ENCODE data around the gene PRELID1. TPM values are rescaled to one million over a fixed set of nuclear protein-coding genes. Genes with fewer than 3 reads are reported as not detected.

PRELID1 gene
- polyA plus RNA-seq, 3 donors, result 264 to 510 (median 490) TPM

DNA sequence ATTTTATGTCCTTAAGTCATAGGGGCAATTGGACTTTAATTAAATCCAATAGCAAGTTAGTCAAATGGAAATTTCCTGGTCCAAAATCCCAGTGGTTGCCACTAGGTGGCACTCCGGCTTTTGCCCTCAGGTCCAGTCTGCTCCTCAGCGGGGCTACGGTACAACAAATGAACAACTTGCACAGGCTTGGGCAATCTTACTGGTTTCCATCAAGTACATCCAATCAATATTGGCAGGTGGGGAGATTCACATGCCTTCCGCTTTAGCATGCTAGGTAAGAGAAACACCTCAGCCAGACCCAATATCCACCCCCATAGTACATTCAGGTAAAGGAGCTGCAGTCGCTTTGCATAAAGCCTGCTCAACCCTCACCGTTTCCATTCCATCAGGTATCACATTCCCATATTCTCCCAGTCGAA, 14.4 kb downstream of the PRELID1 start:
- peaks cover 19 to 31% of the 10 kb centered on the region in 2 donors for H3K4me1 ChIP-seq (ENCODE audit: control insufficient read depth in 1 of 2, insufficient read depth in 2 of 2, low read length in 2 of 2)
- H3K27ac Mint-ChIP-seq, result peak overlapping the region in 2 of 7 donors; percentile 57 to 69
- H3K27me3 Mint-ChIP-seq (ENCODE audit: low read depth in 3 of 3), result peaks cover 0 to 4% (median 2%) of the 10 kb centered on the region in 3 donors
- peaks cover 16 to 38% of the 10 kb centered on the region in 2 donors for H3K36me3 Mint-ChIP-seq
- intact Hi-C loops (cut with micrococcal nuclease), result loop anchor here (10.0 kb wide), 2 partner anchors 187 to 277 kb away; partner anchors contain the start of genes DOK3 (in 1 of the 2) and TMED9 (in 1 of the 2)
- no peaks in the 10 kb centered on the region for H3K27me3 ChIP-seq (ENCODE audit: control insufficient read depth in 2 of 2, insufficient read depth in 2 of 2, low read length in 2 of 2)
- peaks cover 36% of the 10 kb centered on the region for H3K4me1 Mint-ChIP-seq
- peaks cover 25% of the 10 kb centered on the region for H3K79me2 ChIP-seq (ENCODE audit: insufficient read depth, low read length)
- peaks cover 4 to 8% of the 10 kb centered on the region in 2 donors for H3K9me3 ChIP-seq (replicated peaks in 1 of 2; ENCODE audit: control insufficient read depth in 1 of 2, insufficient read depth in 1 of 2, low read length in 2 of 2)
- H2AFZ ChIP-seq (ENCODE audit: insufficient read depth, low read depth, low read length, poor library complexity, severe bottlenecking), result no peak overlapping the region
- no peak overlapping the region for H3K27ac ChIP-seq (ENCODE audit: low read depth in 1 of 2, low read length in 2 of 2)
- no peak overlapping the region for H3K4me3 ChIP-seq (replicated peaks in 1 of 3; ENCODE audit: low read depth in 2 of 3, low read length in 3 of 3)
- DNase-seq, result peak; percentile 65 to 79 (median 71)
- H3K4me3 Mint-ChIP-seq, result no peak overlapping the region
- WGBS (ENCODE audit: insufficient coverage), result 52% methylated on average over 6 of the region's 7 CpGs
- no peaks in the 10 kb centered on the region for H3K36me3 ChIP-seq (replicated peaks in 1 of 2; ENCODE audit: control insufficient read depth in 1 of 2, insufficient read depth in 2 of 2, low read length in 2 of 2)
- peaks cover 27% of the 10 kb centered on the region for H4K20me1 ChIP-seq (ENCODE audit: insufficient read depth, low read length)
- H3K9ac ChIP-seq (ENCODE audit: insufficient read depth, low read length, poor library complexity, severe bottlenecking), result no peak overlapping the region
- TF ChIP-seq, protein P1, sequence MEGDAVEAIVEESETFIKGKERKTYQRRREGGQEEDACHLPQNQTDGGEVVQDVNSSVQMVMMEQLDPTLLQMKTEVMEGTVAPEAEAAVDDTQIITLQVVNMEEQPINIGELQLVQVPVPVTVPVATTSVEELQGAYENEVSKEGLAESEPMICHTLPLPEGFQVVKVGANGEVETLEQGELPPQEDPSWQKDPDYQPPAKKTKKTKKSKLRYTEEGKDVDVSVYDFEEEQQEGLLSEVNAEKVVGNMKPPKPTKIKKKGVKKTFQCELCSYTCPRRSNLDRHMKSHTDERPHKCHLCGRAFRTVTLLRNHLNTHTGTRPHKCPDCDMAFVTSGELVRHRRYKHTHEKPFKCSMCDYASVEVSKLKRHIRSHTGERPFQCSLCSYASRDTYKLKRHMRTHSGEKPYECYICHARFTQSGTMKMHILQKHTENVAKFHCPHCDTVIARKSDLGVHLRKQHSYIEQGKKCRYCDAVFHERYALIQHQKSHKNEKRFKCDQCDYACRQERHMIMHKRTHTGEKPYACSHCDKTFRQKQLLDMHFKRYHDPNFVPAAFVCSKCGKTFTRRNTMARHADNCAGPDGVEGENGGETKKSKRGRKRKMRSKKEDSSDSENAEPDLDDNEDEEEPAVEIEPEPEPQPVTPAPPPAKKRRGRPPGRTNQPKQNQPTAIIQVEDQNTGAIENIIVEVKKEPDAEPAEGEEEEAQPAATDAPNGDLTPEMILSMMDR (IDR thresholded peaks at IDR 0.05), result peak; percentile 91
- peaks cover 7 to 12% (median 10%) of the 10 kb centered on the region in 7 donors for H3K9me3 Mint-ChIP-seq
- H3K4me2 ChIP-seq (replicated peaks; ENCODE audit: extremely low read depth, low read length, poor library complexity, severe bottlenecking), result no peak overlapping the region

DNA sequence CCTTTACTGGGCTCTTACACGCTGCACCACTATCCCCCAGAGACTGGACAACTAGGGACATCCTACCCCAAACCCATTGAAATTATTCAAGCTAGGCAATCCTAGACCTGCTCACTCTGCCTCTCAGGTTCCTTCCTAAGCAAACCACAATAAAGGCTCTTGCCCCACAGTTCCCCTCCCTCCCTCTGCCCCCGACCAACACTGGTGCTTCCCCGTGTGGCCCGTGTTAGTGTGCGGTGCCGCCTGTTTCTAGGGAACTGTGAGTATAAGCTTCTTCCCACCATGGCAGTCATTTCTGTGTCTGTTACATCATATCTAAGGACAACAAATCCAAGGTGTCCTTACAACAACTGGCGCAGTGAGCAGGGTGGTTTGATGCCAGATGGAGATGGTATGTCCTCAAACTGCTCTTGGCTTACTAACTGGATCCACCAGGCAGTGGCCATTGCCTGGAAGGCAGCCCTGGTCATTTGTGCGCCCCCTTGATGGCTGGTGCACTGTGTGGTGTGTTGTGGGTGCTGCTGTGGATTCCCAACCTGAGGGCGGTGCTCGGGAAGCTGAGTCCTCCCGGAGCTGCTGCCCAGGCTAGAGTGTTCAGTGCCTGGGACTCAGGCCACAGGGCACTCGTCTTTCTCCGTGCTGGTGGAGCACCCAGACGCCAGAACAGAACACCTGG, 16.5 kb downstream of the PRELID1 start:
- peaks cover 5% of the 10 kb centered on the region for H3K79me2 ChIP-seq (ENCODE audit: insufficient read depth, low read length)
- H3K27me3 ChIP-seq (ENCODE audit: control insufficient read depth in 2 of 2, insufficient read depth in 2 of 2, low read length in 2 of 2), result no peaks in the 10 kb centered on the region
- Mint-ChIP-seq H3K27ac (peak overlapping the region in 4 of 7 donors; percentile 25 to 81 (median 38)), H3K27me3 (ENCODE audit: low read depth in 3 of 3) (peaks cover 0 to 3% (median 2%) of the 10 kb centered on the region in 3 donors), H3K9me3 (peaks cover 7 to 12% (median 10%) of the 10 kb centered on the region in 7 donors), H3K4me1 (peaks cover 39% of the 10 kb centered on the region), H3K4me3 (peak overlapping the region in 1 of 2 donors; percentile 5), H3K36me3 (peaks cover 22 to 44% of the 10 kb centered on the region in 2 donors)
- no peak overlapping the region for H3K4me3 ChIP-seq (replicated peaks in 1 of 3; ENCODE audit: low read depth in 2 of 3, low read length in 3 of 3)
- no peak overlapping the region for H3K27ac ChIP-seq (ENCODE audit: low read depth in 1 of 2, low read length in 2 of 2)
- H2AFZ ChIP-seq (ENCODE audit: insufficient read depth, low read depth, low read length, poor library complexity, severe bottlenecking), result no peak overlapping the region
- no peak overlapping the region for H3K9ac ChIP-seq (ENCODE audit: insufficient read depth, low read length, poor library complexity, severe bottlenecking)
- peaks cover 20% of the 10 kb centered on the region for H4K20me1 ChIP-seq (ENCODE audit: insufficient read depth, low read length)
- H3K36me3 ChIP-seq (replicated peaks in 1 of 2; ENCODE audit: control insufficient read depth in 1 of 2, insufficient read depth in 2 of 2, low read length in 2 of 2), result no peaks in the 10 kb centered on the region
- peaks cover 4 to 8% of the 10 kb centered on the region in 2 donors for H3K9me3 ChIP-seq (replicated peaks in 1 of 2; ENCODE audit: control insufficient read depth in 1 of 2, insufficient read depth in 1 of 2, low read length in 2 of 2)
- DNase-seq, result peak in 2 of 3 donors; percentile 37 to 52
- TF ChIP-seq, protein P1 (IDR thresholded peaks at IDR 0.05), result no peak
- intact Hi-C loops (cut with micrococcal nuclease), result loop anchor here (10.0 kb wide), 2 partner anchors 185 to 275 kb away; partner anchors contain the start of genes DOK3 (in 1 of the 2) and TMED9 (in 1 of the 2)
- no peak overlapping the region for H3K4me2 ChIP-seq (replicated peaks; ENCODE audit: extremely low read depth, low read length, poor library complexity, severe bottlenecking)
- 77% methylated on average over 11 of the region's 14 CpGs for WGBS (ENCODE audit: insufficient coverage)
- H3K4me1 ChIP-seq (ENCODE audit: control insufficient read depth in 1 of 2, insufficient read depth in 2 of 2, low read length in 2 of 2), result peaks cover 15 to 33% of the 10 kb centered on the region in 2 donors

Measured in CD14-positive monocyte (primary cell).